Eye (tissue), 1 donor: ENCODE data around the gene ANGPTL7.
"Not testable (repeated sequence)": the region's sequence is repeated elsewhere in the genome, so short reads cannot be mapped to it uniquely, and the experiment has no call there.

Experiments
- DNase-seq: peaks from one replicate; pipeline ENCODE4 v3.0.0-alpha.2; 2015

Gene ANGPTL7, protein sequence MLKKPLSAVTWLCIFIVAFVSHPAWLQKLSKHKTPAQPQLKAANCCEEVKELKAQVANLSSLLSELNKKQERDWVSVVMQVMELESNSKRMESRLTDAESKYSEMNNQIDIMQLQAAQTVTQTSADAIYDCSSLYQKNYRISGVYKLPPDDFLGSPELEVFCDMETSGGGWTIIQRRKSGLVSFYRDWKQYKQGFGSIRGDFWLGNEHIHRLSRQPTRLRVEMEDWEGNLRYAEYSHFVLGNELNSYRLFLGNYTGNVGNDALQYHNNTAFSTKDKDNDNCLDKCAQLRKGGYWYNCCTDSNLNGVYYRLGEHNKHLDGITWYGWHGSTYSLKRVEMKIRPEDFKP

DNA sequence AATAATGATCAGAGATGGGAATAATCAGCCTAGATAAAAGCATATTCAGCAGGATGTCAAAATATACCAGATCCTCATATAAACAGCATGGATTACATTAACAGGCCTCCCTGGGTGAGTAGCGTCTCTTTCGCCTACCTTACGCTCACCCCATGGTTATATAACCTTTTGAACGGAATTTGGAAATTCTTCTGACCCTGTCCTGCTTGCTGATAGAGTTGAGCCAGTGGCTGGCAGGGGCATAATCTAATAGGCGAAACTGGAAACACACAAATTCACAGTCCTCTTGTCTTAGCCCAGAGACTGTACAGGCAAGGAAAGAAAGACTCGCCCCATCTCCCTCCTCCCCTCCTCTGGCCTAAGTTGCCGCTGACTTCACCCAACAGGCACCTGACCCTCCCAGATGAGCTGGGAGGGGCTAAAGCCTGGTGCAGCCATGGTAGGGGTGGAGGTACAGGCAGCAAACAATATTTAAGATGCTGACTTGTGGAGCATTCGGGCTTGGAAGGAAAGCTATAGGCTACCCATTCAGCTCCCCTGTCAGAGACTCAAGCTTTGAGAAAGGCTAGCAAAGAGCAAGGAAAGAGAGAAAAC lies at the start of gene ANGPTL7:
TSS of gene ANGPTL7 (plus strand) at position 498 of the 594 bp plus-strand sequence. CDS start 225 bp downstream, outside the sequence.
- DNase-seq = no peak

DNA sequence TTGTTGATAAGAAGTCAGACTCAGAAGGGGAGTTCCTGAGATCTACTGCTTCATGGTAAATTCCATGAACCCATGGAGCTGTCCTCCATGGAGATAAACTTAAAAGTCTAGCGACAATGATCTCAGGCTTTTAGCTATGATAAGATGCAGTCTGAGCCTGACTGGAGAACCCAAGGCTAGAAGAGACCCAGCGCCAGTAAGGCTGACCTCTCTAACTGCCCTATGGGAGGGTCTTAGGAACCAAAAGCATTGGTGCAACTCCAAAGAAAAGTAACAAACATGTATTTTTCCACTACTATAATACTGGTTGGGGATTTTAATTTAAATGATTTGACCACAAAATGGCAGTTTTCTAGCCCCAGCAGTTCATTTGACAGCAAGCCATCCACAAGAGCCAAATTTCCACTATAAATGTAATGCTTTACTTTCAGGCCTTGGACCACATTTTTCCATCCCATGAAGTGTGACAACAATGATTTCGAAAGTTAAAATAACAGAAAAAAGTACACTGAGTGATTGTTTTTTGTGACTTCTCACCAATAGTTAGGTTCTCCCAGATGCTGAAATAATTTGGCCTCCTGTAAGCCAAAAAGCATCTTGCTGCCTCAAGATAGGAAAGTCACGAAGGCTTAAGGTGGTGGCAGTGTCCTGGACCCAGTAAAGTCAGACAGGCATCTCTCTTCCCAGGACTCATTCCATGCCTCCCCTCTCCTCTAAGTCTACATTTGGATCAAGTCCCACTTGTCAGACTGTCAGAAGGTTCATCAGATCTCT lies 46.4 kb upstream of the ANGPTL7 start:
- DNase-seq = no peak

DNA sequence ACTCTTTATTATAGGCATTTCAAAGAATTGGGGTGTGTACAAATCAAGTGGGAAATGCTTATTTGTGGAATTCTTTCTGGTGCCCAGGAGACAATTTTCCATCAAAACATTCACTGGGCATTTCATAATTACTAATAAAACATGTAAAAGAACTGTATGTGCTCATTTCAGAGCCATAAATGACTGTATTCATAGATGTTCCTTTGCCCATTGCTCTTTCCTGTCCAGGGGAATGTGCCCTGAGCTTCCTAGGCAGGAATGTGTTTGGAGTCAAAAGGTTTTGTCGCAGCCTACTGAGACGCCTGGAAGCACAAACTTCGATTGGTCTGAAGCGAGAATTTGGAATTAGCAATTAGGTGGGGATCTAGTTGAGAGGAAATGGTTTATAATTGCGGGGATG lies 45.8 kb upstream of the ANGPTL7 start:
- no peak for DNase-seq

DNA sequence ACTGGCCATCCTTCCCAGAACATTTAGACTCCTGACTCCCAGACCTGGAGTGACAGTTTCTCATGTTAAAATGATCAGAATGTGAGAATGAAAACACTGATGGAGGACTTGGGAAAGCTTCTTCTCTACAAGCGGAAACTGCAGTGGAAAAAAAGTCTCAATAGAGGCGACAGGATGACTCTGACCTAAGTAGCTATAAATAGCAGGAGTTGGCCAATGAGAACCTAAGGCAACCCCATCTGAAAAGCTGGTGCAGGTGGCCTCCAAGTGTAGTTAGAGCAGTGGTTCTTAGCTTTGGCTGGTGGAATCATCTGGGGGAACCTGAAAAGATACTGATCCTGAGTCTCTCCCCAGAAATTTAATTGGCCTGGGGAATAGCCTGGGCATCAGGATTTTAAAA lies 45.2 kb upstream of the ANGPTL7 start:
- no peak for DNase-seq

DNA sequence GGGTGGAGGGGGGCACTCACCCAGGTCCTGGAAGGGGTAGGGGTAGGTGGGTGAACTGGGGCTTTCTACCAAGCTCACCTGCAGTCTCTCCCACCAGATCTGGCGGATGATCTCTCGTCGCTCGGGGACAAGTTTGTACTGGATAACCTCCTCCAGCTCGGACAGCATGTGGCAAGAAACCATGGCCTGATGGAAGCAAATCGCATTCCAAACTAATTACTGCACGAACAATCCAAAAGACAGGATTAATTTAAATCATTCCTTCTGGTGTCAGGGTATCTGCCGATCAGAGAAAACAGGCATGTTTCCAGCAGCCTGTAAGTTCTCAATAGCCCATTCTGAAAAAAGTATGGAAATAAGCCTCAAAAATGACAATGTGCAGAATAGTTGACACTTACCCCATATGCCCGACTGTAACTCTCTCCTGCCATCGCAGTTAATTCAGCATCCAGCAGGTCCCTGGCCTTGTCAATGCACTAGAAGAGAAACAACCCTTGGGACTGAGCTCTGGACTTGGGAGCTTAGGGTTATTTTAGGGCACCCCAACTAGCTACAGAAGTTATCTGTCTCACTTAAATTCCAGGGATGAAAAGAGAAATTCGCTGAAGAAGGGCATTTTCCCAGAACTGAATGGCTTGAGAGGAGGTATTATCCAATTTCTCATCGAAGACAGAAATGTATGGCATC lies 44.4 kb upstream of the ANGPTL7 start:
- no peak for DNase-seq

DNA sequence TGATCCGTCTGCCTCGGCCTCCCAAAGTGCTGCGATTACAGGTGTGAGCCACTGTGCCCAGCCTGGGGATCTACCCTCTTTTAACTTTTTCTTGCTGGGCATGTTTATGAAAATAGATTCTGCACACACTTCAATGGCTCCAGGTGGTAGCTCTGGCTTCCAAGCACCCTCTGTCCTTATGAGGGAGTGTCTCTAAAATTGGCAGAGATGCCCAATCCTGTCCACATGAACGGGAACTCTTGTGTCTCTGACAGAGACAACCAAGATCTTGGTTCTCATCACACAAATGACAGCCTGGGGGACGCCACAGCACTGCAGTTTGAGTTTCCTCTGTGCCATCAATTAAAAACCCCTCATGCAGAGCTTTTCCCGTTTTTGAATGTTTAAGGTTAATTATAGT lies 43.4 kb upstream of the ANGPTL7 start:
- no peak for DNase-seq

DNA sequence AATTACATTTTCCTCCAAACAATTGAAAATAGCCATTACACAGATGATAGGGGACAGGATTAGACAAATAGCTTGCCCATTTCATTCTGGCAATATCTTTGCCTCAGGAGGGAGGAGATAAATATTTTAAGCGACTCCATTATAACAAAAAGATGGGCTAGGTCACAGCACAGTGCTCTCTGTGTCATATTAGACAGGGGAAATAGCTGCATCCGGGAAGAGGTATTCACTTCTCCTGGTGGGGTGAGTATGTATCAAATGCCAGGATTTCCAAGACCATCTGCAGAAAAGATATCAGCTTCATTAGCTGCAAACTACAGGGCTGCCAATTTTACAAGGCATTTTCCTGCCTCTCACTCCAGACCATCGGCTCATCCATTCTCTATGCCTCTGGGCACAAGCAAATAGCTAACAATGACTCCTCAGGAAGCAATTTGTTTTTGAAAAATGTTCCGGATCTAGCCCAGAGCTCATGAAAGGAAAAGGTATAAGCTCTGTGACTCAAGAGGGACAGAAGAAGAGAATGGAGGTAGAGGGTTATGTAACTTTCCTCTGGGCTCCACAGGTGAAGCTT lies 41.9 kb upstream of the ANGPTL7 start:
- DNase-seq = no peak

DNA sequence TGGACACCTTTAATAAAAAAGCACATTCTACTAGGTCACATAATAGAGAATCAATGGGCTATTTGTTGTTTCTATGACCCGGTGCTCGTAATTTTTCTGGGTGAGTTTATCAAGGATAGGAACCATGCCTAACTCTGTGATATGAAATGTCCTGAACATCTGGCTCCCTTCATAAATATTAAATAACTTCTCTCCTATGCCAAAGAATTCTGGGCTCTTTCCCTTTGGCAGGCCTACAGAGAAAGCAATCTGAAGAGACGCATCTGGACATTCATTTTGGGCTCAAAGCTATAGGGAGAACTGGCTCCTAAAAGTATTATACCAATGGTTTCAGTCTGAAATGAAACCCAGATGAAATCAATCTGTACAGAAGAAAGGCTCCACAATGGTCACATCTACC lies 38.8 kb upstream of the ANGPTL7 start:
- DNase-seq = peak; percentile 41

DNA sequence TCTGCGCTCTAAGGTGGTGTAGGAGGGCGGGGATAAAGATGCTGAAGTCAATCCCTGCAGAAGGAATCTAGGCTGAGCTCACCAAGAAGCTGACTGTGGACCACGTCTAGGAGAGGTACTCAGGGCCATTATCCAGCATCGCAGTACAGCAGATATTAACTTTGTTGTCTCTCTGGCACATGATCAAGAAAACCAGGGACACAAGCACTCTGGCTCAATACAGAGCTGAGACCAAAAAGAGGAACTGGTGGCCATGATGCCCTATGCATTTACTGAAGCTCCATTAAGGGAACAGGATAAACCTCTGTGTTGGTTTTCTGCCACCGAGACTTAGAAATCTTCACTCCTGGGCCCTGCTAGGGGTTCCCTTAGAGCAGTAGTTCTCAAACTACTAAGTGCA lies 38.0 kb upstream of the ANGPTL7 start:
- no peak for DNase-seq

DNA sequence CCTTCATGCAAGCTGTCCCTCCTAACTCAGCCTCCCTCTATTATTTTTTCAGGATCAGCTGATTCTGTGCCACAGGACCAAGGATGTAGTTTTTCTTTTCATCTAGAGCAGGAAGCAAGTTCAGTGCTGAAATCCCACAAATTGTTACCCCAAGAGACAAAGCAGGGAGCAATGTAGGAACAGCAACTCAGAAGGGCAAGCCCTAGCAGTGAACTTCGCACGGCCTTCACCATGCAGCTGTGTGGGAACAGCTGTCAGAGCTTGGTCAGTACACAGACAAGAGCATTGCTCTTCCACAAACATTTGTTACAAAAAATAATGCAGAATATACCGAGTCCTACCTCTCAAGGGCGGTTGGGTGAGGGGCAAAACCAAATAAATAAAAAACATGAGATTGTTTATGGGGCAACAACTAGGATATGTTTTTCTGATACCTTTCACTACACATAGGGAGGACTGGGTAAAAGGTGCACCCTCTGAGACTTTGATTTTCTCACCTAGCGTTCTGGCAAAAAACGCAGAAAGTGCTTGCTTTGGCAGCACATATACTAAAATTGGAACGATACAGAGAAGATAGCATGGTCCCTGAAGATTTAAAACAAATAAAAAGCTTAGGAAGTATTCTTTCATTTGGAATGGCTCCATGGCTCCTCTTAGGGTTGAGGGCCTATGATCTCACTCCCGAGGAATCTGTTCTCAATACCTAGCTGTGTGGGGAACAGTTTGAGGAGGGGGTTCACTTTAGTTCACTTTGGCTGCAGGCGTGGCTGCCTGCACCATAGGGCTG lies 37.1 kb upstream of the ANGPTL7 start:
- peak; percentile 27 for DNase-seq

DNA sequence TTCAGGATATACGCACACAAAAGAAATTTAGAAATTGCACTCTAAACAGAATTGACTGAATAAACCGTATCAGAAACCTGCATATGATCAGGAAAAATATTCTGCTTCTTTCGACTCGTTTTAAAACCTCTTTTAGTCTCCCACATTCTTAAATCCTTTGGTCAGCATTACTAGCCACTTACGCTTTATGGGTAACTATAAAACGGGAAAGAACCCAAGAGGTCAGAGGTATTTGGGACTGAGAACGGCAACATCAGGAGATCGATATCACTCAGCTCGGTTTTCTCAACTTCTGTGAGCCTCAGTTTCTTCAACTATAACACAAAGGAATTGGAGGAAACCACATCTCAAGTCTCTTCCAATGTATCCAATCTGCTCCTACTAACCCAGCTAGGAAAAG lies 36.4 kb upstream of the ANGPTL7 start:
- no peak for DNase-seq

DNA sequence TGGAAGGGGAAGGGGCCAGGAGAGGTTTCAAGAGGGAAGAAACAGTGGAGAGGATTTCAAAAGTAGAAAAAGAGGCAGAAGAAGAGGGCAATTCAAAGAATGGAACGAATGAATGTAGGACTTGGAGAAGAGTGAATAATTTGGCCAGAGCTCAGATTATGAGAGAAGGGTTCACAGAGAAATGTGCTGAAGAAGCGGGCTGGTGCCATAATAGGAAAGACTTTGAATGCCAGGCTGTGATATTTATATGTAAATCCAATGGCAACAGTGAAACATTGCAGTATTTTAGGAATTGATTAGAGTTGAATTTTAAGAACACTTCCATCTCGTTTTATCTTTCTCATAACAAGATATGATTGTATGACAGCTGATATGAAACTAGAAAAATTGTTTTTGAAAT lies 36.0 kb upstream of the ANGPTL7 start:
- no peak for DNase-seq

DNA sequence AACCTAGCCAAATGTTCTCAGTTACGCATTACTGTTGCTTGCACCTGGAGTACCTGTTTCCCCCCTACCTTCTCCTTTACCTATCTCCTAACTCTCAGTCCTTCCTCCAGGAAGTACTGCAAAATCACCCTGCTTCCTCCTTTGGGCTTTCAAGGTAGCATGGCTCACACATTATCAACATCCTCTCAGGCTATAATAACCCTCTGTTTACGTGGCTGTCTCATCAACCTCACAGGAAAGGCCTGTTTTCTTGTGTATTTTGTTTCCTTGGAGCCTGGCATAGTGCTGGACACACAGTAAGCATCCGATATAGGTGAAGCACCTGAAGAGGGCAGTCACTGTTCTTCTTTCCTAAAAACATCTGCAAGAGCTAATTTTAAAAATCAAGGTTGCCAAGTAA lies 32.7 kb upstream of the ANGPTL7 start:
- no peak for DNase-seq

DNA sequence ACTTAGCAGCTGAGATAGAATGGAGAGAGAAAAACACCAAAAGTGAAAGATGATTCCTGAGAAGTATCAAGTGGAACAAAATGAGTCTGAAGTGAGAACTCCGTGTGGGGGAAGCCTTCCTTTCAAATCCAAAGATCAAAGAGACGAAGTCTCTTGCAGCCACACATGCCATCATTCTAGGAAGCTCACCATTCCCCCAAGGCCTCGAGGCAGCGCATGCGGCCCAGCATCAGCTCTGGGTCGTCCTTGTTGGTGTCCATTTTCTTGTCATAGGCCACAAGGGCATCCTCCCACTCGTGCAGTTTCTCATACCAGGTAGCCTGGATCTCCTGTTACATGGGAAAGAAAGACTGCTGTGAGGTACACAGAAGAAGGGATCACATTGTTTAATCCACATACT lies 32.2 kb upstream of the ANGPTL7 start:
- no peak for DNase-seq

DNA sequence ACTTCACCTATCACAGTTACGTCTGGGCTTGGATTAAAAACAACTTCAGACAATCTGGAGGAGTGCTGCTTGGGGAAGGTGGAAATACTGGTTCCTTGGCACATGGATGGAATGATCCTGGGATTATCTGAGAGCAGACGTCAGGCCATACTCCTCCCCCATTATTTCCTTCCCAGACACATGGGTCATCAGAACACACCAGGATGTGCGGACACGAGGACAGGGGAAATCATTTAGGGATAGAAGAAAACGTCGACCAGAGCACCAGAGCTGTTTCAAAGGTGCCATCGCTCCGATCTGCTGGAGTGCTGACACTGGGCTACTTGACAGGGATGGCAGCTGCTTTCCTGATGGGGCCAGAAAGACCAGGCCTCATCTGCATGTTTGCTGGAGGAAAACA lies 31.8 kb upstream of the ANGPTL7 start:
- no peak for DNase-seq

DNA sequence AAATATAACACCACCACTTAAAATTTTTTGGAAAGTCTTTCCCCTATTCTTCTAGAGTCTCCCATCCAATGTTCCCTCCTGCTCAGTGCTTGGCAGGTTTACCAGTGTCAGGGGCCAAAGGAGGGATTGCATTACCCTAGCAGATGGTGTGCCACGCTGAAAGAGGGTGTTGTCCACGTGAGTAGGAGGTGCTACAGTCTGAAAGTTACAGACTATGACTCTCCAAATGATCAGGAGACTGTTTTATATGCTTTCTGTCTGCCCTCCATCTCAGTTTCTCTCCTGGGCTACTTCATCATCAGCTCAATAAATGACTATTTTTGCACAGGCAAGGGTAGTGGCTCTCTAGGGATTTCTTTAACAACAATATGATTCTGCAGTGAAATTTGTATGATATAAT lies 31.3 kb upstream of the ANGPTL7 start:
- DNase-seq = no peak

DNA sequence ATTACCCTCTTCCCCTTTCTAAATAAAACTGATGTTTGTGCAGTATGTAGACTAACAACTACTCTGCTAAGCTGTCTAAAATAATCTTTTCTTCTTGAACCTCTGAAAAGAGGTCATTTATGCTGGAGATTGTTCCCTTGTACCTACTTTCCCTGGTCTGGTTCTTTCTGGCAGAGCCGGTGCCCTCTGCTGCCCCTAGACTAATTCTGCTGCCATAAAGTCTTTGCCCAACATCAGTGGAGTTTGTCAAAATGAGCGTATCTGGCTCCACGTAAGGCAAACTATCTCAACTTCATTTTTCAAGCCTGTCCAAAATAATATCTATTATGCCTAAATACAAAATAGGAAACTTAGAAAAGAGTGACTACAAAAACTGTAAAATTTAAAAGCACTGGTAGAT lies 30.9 kb upstream of the ANGPTL7 start:
- DNase-seq = no peak

DNA sequence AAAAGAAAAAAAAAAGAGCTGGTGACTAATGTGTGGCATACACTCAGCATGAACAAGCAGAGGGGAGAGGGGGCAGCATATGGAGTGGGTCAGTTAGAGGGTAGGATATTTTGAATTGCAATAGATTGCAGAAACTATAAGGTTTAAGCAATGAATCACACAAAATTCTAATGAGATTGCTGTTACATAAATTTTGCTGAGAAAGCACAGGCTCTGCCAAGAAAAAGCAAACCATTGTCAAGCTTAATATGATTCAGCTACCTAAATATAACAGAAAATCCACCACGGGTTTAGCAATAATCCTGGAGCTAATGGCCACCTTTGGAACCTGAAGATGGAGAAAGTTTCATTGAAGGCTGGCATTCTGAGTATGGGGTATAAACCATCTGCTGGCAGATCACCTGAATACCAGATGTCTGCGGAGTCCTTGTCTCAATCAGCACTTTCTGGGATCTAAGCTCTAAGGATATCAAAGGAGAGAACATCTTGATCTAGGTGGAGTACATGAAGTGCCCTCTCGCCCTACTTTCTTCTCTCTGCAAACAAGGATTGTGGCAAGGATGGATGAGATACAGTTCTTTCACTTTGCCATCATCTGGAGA lies 30.3 kb upstream of the ANGPTL7 start:
- DNase-seq = peak; percentile 33

DNA sequence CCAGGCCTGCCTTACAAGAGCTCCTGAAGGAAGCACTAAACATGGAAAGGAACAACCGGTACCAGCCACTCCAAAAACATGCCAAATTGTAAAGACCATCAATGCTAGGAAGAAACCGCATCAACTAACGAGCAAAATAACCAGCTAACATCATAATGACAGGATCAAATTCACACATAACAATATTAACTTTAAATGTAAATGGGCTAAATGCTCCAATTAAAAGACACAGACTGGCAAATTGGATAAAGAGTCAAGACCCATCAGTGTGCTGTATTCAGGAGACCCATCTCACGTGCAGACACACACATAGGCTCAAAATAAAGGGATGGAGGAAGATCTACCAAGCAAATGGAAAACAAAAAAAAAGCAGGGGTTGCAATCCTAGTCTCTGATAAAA lies 26.4 kb upstream of the ANGPTL7 start:
- not testable (repeated sequence) for DNase-seq

DNA sequence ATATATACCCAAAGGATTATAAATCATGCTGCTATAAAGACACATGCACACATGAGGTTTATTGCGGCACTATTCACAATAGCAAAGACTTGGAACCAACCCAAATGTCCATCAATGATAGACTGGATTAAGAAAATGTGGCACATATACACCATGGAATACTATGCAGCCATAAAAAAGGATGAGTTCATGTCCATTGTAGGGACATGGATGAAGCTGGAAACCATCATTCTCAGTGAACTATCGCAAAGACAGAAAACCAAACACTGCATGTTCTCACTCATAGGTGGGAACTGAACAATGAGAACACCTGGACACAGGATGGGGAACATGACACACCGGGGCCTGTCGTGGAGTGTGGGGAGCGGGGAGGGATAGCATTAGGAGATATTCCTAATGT lies 22.4 kb upstream of the ANGPTL7 start:
- DNase-seq = not testable (repeated sequence)

DNA sequence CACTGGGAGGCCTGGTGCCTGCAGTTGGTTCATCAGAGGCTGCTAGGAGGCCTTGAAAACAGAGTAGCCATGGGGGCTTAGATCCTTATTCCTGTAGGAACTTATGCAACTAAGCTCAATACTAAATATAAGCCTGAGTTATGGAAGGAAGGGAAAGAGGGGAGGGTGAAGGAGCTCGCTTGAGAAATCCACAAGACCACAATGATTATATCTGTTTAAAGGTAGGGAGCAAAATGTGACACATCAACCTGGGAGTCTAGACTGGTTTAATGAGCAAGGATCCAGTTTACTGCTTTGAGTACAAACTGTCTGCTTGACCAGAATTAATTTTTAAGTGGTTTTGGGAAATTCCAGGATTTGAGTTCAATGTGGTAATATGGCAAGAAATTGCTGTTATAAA lies 20.4 kb upstream of the ANGPTL7 start:
- DNase-seq = no peak

DNA sequence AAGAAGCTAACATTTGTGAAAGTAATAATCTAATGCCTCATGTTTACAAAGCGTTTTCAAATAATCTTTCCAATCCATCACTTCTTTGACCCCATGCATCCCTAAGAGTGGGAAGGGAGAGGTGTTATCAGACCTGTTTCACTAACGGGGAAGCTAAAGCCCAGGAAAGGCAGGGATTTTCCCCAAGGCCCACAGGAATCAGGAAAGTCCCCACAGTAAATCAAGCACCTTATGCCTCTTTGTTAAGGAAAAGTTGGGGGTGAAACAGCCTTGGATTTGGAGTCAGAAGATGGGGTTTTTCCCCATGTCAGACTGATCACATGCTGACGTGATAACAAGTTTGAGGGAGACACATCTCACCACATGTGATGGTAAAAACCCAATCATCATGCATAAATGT lies 20.0 kb upstream of the ANGPTL7 start:
- no peak for DNase-seq
